Right lobe of liver (tissue), 4 donors: ENCODE data around the gene TTC13.

Experiments
- CTCF ChIP-seq, 4 donors: fragments of 200-600 bp in 3 of 4; fragments of 450-650 bp in 1 of 4; IDR thresholded peaks; one replicate each; pipeline versions ENCODE4 v1.5.1 to v1.8.0; 2016 to 2022; ENCODE audit warnings: antibody characterized with exemption in 4 of 4, mild to moderate bottlenecking in 2 of 4
- POLR2A ChIP-seq: fragments of 450-650 bp; IDR thresholded peaks from one replicate; pipeline ENCODE4 v1.6.1; 2017; ENCODE audit warnings: antibody characterized with exemption, mild to moderate bottlenecking
- donor health status: DM: no; HTN: no; CAD: no.
- donor health status: DM: no; HTN: no; CAD: no.
- donor health status: DM: no; HTN: yes; CAD: no.

- TF ChIP-seq CTCF (IDR thresholded peaks at IDR 0.05): no peak
- no peak for TF ChIP-seq POLR2A
These were observed 115.2 kb downstream of the TTC13 start for GRCh38 chr1:230863449-230863848.
